Panc1 (cell line): Measurements from ENCODE around the gene MYCBPAP. TPM values are rescaled to one million over a fixed set of nuclear protein-coding genes. Genes with fewer than 3 reads are reported as not detected.

ENCODE experiments used
- ATAC-seq: fragments of 200-7000 bp; cut with Tn5 transposase; 2 replicates; pipeline ENCODE4 v1.9.1; 2020; ENCODE audit warnings: mild to moderate bottlenecking, moderate library complexity
- BruUV-seq: library from RNA; stranded (reverse); fragments of 400-500 nt; replicated peaks from 2 replicates; lab custom pipeline; 2021; lab: Mats Ljungman, UMichigan
- CTCF ChIA-PET: fragments of 300-600 bp; sonication (Branson Sonifier 250); formaldehyde crosslinking; loops from one replicate; lab custom pipeline; 2022; ENCODE audit warnings: antibody characterized with exemption; lab: Charles Lee
- POLR2A ChIA-PET: fragments of 300-600 bp; sonication (Branson Sonifier 250); formaldehyde crosslinking; loops from one replicate; lab custom pipeline; 2022; ENCODE audit warnings: antibody characterized with exemption; lab: Charles Lee
- DNase-seq: peaks from one replicate; pipeline ENCODE4 v3.0.0-alpha.2; 2010; ENCODE audit warnings: low read depth, low spot score
- H3K27ac ChIP-seq: 2 replicates; pipeline ENCODE4 v1.5.1; 2011; ENCODE audit warnings: mild to moderate bottlenecking, low read length, inconsistent platforms
- H3K27me3 ChIP-seq: fragments of 200-500 bp; sonication (Bioruptor generic); 2 replicates; pipeline ENCODE4 v1.6.0; 2014; ENCODE audit warnings: low read length, inconsistent platforms; ENCODE audit not compliant: control insufficient read depth, insufficient read depth
- H3K36me3 ChIP-seq: fragments of 200-500 bp; sonication (Bioruptor generic); 2 replicates; pipeline ENCODE4 v1.5.1; 2014; ENCODE audit warnings: inconsistent platforms, mild to moderate bottlenecking, low read length, moderate library complexity; ENCODE audit not compliant: control insufficient read depth, insufficient read depth
- H3K4me1 ChIP-seq: 2 replicates; pipeline ENCODE4 v1.5.1; 2011; ENCODE audit warnings: inconsistent platforms, mild to moderate bottlenecking, low read length, moderate library complexity; ENCODE audit not compliant: control insufficient read depth, insufficient read depth
- H3K4me3 ChIP-seq, 2 experiments: 2 replicates each; pipeline ENCODE4 v1.5.1; 2011 to 2012; ENCODE audit warnings: low read depth in 2 of 2, low read length in 2 of 2, mild to moderate bottlenecking in 2 of 2, inconsistent platforms in 1 of 2, moderate library complexity in 1 of 2
- H3K9me3 ChIP-seq: fragments of 200-500 bp; sonication (Bioruptor generic); 2 replicates; pipeline ENCODE4 v1.5.1; 2014; ENCODE audit warnings: low read depth, mild to moderate bottlenecking, inconsistent platforms, low read length, moderate library complexity; ENCODE audit not compliant: control insufficient read depth, insufficient read depth
- POLR2AphosphoS5 ChIP-seq: IDR thresholded peaks from 2 replicates; pipeline ENCODE4 v1.6.1; 2012; ENCODE audit warnings: mild to moderate bottlenecking, low read depth, low read length, moderate library complexity
- REST ChIP-seq, 2 experiments: IDR thresholded peaks; 2 replicates each; pipeline ENCODE4 v1.6.1; 2011 to 2012; ENCODE audit warnings: low read depth in 2 of 2, control low read depth in 1 of 2, low read length in 1 of 2, mild to moderate bottlenecking in 1 of 2, moderate library complexity in 1 of 2; ENCODE audit not compliant: insufficient read depth in 1 of 2
- SIN3A ChIP-seq: IDR thresholded peaks from 2 replicates; pipeline ENCODE4 v1.6.1; 2012; ENCODE audit warnings: low read depth, mild to moderate bottlenecking, low read length, moderate library complexity, borderline replicate concordance; ENCODE audit not compliant: insufficient read depth
- TCF7L2 ChIP-seq: IDR thresholded peaks from 2 replicates; pipeline ENCODE4 v1.6.1; 2011; ENCODE audit warnings: mild to moderate bottlenecking, low read depth, low read length, inconsistent platforms
- in situ Hi-C: cut with HindIII; loops from 2 replicates; pipeline ENCODE4 v1.10.0; 2016; ENCODE audit warnings: low sequenced_read_pairs, low pct_unique_long_range_greater_than_20kb
- intact Hi-C: fragments of 100-400 bp; cut with micrococcal nuclease; formaldehyde crosslinking; loops from one replicate; pipeline ENCODE4 v1.10.0; 2022; ENCODE audit not compliant: unreplicated experiment
- total RNA-seq: library from RNA; stranded (reverse); gene quantifications from one replicate; pipeline ENCODE4 v1.2.1, GENCODE V29; 2021; ENCODE audit not compliant: unreplicated experiment
- TF ChIP-seq, protein P1 (sequence below): fragments of 450-650 bp; IDR thresholded peaks from 2 replicates; pipeline ENCODE4 v1.5.1; 2017; ENCODE audit warnings: mild to moderate bottlenecking

The MYCBPAP gene
- total RNA-seq, 1 experiment from 2014 or later, result 2.2 TPM

DNA sequence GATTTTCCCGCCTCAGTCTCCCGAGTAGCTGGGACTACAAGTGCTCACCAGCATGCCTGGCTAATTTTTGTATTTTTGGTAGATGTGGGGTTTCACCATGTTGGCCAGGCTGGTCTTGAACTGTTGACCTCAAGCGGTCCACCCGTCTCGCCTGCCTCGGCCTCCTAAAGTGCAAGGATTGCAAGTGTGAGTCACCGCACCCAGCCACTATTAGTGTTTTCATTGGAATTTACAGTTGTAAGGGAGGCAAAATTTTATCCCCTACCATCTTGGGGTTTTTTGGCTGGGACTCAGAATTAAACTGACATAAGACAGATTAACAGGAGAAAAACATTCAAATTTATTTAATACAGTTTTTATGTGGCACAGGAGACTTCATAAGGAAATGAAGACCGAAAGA lies 12.3 kb upstream of the MYCBPAP start:
- no peak for TF ChIP-seq POLR2AphosphoS5
- no peak for TF ChIP-seq REST (IDR thresholded peaks at IDR 0.05; ENCODE audit: insufficient read depth in 1 of 2, low read depth in 2 of 2, low read length in 1 of 2)
- TF ChIP-seq SIN3A, result no peak
- TF ChIP-seq, protein P1, sequence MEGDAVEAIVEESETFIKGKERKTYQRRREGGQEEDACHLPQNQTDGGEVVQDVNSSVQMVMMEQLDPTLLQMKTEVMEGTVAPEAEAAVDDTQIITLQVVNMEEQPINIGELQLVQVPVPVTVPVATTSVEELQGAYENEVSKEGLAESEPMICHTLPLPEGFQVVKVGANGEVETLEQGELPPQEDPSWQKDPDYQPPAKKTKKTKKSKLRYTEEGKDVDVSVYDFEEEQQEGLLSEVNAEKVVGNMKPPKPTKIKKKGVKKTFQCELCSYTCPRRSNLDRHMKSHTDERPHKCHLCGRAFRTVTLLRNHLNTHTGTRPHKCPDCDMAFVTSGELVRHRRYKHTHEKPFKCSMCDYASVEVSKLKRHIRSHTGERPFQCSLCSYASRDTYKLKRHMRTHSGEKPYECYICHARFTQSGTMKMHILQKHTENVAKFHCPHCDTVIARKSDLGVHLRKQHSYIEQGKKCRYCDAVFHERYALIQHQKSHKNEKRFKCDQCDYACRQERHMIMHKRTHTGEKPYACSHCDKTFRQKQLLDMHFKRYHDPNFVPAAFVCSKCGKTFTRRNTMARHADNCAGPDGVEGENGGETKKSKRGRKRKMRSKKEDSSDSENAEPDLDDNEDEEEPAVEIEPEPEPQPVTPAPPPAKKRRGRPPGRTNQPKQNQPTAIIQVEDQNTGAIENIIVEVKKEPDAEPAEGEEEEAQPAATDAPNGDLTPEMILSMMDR, result no peak
- ChIA-PET CTCF (interaction anchor here (0.6 to 0.7 kb wide), 2 partner anchors 8 to 13 kb away, joined by 3 to 11 read pairs; no protein-coding TSS in a partner anchor), POLR2A (interaction anchor here (0.7 kb wide), 2 partner anchors 8 to 342 kb away, joined by 4 to 9 read pairs; no protein-coding TSS in a partner anchor)
- Histone ChIP-seq H3K4me3 (no peak overlapping the region), H3K27ac (no peak overlapping the region), H3K27me3 (no peaks in the 10 kb centered on the region), H3K9me3 (no peaks in the 10 kb centered on the region), H3K36me3 (no peaks in the 10 kb centered on the region), H3K4me1 (no peaks in the 10 kb centered on the region)
- intact Hi-C loops (no loop called here), in situ Hi-C loops (no loop called here)
- no TSS peak for BruUV-seq
- DNase-seq, result no peak
- ATAC-seq, result no peak

DNA sequence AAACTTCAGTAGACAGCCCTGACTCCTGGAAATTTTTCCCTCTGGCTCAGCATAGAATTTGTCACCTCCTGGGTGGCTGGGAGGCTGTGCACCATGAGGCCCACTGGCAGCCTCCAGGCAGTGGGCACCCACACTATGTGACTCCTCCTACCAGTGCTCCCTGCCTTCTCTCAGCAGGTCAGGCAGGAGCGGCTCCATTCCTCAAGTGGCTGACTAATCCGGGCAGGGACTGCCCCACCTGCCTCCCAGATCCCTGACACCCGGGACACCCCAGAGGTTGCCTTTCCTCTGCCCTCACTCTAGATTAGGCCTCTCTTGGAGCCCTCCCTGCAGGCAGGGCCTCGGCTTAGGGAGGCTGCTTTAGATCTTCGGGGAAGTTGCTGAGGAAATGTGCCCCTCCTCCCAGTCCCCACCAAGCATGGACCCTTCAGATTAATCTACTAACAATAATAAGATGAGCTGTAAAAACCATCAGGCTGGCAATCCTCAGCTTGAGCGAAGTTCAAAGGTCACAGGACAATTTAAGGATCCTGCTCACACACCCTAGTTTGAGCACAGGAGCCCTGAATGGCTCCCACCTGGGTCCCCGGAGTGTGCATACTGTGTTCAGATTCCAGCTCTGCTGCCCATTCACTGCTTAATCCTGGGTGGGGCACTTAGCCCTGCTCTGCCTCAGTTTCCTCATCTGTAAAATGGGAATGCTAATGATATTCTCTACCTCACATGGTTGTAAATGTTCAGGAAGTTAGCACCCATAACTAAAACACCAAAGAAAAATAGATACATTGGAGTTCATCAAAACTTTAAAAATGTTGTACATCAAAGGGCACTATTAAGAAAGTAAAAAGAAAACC lies 10.0 kb upstream of the MYCBPAP start:
- no TSS peak for BruUV-seq
- Histone ChIP-seq H3K27me3 (no peaks in the 10 kb centered on the region), H3K4me3 (no peak overlapping the region), H3K36me3 (no peaks in the 10 kb centered on the region), H3K27ac (no peak overlapping the region), H3K9me3 (no peaks in the 10 kb centered on the region), H3K4me1 (no peaks in the 10 kb centered on the region)
- in situ Hi-C loops, result no loop called here
- TF ChIP-seq POLR2AphosphoS5, result no peak
- TF ChIP-seq TCF7L2, result no peak
- TF ChIP-seq SIN3A, result no peak
- TF ChIP-seq, protein P1, result no peak
- no peak for TF ChIP-seq REST (IDR thresholded peaks at IDR 0.05; ENCODE audit: insufficient read depth in 1 of 2, low read depth in 2 of 2, low read length in 1 of 2)
- DNase-seq, result no peak
- ATAC-seq, result peak; percentile 52; the same call in 1 of the 2 replicates
- POLR2A ChIA-PET, result interaction anchor here (0.5 kb wide), 1 partner anchor 1045 kb away, joined by 3 read pairs; no protein-coding TSS in a partner anchor
- CTCF ChIA-PET, result no interaction called here
- intact Hi-C loops, result no loop called here
